ENCODE data around the gene NDE1.
"Not testable (repeated sequence)": the region's sequence is repeated elsewhere in the genome, so short reads cannot be mapped to it uniquely, and the experiment has no call there.

NDE1 gene

DNA sequence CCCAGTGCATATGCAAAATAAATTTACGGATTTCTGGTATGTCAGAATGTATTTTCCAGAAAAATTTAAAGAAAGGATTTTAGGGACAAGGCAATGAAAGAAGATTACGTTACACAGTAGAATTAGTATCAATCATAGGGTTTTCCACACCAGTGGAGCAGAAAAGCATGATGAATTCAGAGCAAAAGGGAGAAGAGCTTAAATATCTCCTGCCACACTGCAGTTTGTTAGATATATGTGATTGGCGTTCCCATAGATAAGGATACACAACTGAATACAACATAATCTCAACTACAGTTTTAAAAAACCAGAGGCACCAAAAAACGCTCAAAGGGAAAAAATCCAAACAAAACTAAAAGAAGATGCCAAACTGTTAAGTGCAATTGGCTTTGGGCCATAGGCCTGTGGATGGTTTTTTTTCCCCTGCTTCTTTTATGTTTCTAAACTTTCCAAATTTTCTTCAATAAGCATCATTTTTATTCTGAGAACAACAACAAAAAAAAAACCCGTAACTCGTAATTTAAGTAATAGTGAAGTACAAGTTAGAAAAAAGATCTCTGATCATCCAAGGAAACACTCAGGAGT is 29.3 kb upstream of the NDE1 start:
- no peak for DNase-seq (ENCODE audit: low read depth in 2 of 2)

- DNase-seq (ENCODE audit: low read depth in 2 of 2) = no peak
These were observed 28.6 kb upstream of the NDE1 start for GRCh38 chr16:15621456-15621855.

- DNase-seq (ENCODE audit: low read depth in 2 of 2) = no peak
These were observed 28.2 kb upstream of the NDE1 start for GRCh38 chr16:15621889-15622288.

- no peak for DNase-seq (ENCODE audit: low read depth in 2 of 2)
These were observed 18.2 kb upstream of the NDE1 start for GRCh38 chr16:15631730-15632409.

- no peak for DNase-seq (ENCODE audit: low read depth in 2 of 2)
These were observed 14.1 kb upstream of the NDE1 start for GRCh38 chr16:15635926-15636325.

- no peak for DNase-seq (ENCODE audit: low read depth in 2 of 2)
These were observed 13.6 kb upstream of the NDE1 start for GRCh38 chr16:15636392-15636873.

GRCh38 chr16:15639061-15639568 is 10.9 kb upstream of the NDE1 start:
- no peak for DNase-seq (ENCODE audit: low read depth in 2 of 2)

GRCh38 chr16:15640966-15641365 is 9.1 kb upstream of the NDE1 start:
- no peak for DNase-seq (ENCODE audit: low read depth in 2 of 2)

- no peak for DNase-seq (ENCODE audit: low read depth in 2 of 2)
These were observed 8.1 kb upstream of the NDE1 start for GRCh38 chr16:15641753-15642556.

DNA sequence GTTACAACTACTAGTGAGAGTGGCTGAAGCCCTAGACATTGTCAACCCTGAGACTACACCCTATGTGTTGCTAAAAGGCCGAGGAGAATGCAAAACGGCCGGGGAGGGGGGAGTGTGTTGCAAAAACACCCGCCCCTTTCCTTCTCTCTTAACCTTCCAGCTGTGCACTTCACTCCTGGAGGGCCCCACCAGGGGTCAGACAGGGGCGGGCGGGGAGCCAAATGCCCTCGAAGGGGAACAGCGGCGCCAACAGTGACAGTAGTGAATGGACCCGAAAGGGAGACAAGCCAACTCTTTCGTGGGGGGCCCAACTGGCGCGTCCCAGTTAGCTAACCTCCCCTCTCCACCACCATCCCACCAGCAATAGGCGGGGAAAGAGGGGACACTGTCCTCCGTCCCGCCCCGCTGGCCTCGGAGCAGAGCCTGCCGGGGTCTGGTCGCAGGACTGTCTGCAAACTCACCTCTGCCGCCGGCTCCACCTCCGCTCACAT is 7.4 kb upstream of the NDE1 start:
- DNase-seq (ENCODE audit: low read depth in 2 of 2) = no peak

DNA sequence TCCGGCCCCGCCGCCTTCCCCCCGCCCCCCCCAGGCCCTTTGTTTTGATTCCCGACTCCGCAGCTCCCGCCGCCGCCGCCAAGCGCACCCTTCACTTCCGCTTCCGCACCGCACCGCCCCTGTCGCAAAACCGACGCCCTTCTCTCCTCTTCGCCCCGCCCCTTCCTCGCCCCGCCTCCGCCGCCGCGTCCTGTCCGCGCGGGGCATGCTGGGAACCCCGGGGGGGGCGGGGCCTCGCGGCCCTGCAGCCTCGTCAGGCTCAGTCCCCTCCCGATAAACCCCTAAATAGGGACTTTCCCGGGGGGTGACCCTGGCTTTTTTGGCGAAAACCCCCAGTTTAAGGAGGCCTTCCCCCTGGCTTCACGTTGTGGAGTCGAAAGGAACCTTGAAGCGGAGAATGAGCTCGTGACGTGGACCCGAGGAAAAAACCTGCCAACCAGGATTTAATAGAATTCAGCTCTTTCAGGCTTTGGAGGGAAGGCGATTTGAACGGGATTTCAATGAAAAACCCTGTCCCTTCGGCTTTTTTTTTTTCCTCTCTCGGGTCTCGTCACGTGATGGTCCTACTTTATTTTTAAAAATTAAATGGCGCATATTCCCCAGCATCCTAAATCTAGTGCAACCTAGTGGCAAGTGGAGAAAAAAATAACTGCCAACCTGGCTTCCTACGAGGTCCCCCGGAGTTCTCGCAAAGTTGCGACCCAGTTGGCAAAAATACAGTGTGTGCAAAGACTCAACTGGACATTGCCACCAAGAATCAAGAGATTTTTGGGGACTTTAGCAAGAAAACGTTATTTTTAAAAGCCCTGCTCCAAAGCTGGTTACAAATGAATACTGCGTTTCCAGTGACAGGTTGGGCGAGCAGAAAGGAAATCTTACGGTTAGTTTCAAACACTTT is 6.7 kb upstream of the NDE1 start, which contains the start of gene MARF1:
Gene MARF1 (minus strand): TSS at position 107 of the 898 bp plus-strand sequence. CDS start 3,921 bp downstream, outside the sequence.
- peak; percentile 88 to 89 for DNase-seq (ENCODE audit: low read depth in 2 of 2)

DNA sequence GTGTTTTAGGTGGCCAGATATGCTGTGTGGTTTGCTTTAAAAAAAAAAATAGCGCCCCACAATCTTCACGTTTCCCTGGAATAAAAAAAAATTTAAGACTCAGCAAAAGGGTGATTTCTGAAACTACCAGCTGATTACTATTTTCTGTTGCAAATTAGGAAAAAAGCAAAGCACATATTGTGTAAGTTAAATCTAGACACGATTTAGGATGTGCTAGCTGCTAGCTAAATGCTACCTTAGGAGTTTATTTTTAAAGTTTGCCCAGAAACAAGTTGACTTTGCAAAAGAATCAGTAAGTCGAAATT is 6.1 kb upstream of the NDE1 start:
- DNase-seq (ENCODE audit: low read depth in 2 of 2) = no peak

- peak; percentile 42 to 44 for DNase-seq (ENCODE audit: low read depth in 2 of 2)
These were observed 5.6 kb upstream of the NDE1 start for GRCh38 chr16:15644267-15644961.

- peak; percentile 67 for DNase-seq (ENCODE audit: low read depth in 2 of 2)
These were observed 5.0 kb upstream of the NDE1 start for GRCh38 chr16:15644962-15645465.

GRCh38 chr16:15646557-15647293 is 3.3 kb upstream of the NDE1 start:
- not testable (repeated sequence) for DNase-seq (ENCODE audit: low read depth in 2 of 2)

GRCh38 chr16:15647294-15648014 is 2.6 kb upstream of the NDE1 start:
- DNase-seq (ENCODE audit: low read depth in 2 of 2) = no peak

GRCh38 chr16:15648135-15648730 is 1.8 kb upstream of the NDE1 start:
- DNase-seq (ENCODE audit: low read depth in 2 of 2) = no peak

DNA sequence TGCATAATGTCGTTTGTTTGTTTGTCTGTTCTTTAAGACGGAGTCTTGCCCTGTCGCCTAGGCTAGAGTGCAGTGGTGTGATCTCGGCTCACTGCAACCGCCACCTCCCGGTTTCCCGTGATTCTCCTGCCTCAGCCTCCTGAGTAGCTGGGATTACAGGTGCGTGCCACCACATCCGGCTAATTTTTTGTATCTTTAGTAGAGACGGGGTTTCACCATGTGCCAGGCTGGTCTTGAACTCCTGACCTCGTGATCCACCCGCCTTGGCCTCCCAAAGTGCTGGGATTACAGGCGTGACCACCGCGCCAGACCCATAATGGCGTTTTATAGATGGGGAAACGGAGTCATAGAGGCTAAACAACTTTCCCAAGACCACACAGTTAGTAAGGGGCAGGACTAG is 734 bp upstream of the NDE1 start:
- not testable (repeated sequence) for DNase-seq (ENCODE audit: low read depth in 2 of 2)

GRCh38 chr16:15649727-15650018 is 372 bp upstream of the NDE1 start:
- no peak for DNase-seq (ENCODE audit: low read depth in 2 of 2)
